Activated CD8-positive, alpha-beta memory T cell treated with anti-CD3 and anti-CD28 coated beads, Interleukin-2, amount 50 U/mL, for 1 hour (primary cell): ENCODE data around the gene LBHD2.

Experiments
- DNase-seq: peaks from one replicate; pipeline ENCODE4 v3.0.0-alpha.2; 2020; ENCODE audit errors: extremely low read depth

LBHD2 gene

DNA sequence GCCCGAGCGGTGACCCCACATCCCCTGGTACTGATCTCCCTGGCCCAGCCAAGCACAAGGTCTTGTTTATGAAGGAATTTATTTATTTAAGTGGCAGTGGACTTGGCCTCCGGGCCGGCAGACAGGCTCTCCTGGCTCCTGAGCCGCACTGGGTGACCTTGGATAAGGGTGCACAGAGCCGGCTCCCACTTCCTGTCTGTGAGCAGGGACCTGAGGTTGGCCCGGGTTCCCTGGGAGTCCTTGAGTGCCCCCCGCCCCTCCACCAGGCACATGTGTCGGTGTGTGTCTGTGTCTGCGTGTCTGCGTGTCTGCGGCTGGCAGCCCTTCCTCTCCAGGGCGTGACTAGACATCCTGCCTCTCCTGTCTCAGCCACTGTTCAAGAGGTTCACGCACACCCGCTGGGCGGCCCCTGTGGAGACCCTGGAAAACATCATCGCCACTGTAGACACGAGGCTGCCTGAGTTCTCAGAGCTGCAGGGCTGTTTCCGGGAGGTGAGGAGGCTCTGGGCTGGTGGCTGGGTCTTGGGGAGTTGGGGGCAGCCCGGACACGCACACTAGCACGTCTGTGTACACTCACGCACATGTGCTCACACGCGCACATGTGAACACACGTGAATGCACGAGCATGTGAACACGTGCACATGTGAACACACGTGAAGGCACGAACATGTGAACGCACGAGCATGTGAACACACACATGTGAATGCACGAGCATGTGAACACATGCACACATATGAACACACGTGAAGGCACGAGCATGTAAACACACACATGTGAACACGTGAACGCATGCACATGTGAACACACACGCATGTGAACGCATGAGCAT, 48.6 kb downstream of the LBHD2 start:
- DNase-seq = no peak

DNA sequence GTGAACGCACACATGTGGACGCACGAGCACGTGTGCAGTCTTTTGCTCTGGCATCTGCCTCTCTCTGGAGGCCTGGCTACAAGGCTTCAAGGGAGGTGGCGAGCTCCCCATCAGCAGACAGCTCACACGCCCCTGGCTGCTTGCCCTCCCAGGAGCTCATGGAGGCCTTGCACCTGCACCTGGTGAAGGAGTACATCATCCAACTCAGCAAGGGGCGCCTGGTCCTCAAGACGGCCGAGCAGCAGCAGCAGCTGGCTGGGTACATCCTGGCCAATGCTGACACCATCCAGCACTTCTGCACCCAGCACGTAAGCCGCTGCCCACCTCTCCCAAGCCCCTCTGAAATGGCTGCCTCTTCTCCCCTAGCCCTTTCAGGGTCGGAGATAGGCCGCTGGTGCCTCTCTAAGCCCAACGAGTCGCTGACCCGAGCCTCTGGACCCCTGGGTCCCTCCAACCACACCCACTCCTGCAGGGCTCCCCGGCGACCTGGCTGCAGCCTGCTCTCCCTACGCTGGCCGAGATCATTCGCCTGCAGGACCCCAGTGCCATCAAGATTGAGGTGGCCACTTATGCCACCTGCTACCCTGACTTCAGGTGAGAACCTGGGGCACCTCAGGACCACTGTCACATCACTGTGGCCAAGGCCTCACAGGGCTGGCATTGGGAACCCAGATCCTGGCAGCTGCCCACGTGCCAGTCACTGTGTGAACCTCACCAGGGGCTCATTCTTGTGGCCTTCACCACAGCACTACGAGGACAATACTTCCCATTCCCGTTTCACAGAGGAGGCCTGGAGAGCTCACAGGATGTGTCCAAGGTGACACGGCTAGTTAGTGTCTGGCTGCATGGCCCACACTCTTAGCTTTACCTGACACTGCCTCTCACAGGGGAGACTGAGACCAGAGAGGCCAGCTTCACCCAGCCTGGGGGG, 49.5 kb downstream of the LBHD2 start:
- DNase-seq = no peak

DNA sequence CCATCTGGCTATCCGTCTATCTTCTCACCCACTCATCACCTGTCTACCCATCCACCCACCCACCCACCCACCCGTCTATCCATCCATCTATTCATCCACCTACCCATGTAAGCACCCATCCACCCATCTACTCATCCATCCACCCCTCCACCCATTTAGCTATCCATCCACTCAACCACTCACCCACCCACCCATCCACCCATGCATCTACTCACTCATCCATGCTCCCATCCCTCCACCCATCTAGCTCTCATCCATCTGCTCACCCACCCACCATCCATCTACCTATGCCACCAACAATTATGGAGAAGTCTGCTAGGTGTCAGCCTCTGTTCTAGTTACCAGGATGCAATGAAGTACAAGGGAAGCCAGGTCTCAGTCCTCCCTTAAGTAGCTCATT, 50.4 kb downstream of the LBHD2 start:
- DNase-seq = no peak

DNA sequence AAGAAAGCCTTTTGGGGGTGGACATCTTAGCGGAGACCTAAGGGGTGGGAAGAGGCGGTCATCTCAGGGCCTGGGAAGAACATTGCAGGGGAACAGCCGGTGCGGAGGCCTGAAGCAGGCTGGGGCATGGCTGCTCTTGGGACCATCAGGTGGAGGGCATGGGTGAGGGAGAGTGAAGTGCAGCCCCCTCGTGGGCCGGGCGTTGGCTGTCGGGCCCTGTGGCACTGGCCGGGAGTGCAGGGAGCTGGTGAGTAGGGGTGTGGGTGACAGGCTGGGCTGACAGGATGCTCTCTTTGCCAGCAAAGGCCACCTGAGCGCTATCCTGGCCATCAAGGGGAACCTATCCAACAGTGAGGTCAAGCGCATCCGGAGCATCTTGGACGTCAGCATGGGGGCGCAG, 50.9 kb downstream of the LBHD2 start:
- DNase-seq = no peak

GRCh38 chr14:103135333-103136260, 51.6 kb downstream of the LBHD2 start:
- no peak for DNase-seq

GRCh38 chr14:103136388-103137271, 52.6 kb downstream of the LBHD2 start:
- DNase-seq = no peak

DNA sequence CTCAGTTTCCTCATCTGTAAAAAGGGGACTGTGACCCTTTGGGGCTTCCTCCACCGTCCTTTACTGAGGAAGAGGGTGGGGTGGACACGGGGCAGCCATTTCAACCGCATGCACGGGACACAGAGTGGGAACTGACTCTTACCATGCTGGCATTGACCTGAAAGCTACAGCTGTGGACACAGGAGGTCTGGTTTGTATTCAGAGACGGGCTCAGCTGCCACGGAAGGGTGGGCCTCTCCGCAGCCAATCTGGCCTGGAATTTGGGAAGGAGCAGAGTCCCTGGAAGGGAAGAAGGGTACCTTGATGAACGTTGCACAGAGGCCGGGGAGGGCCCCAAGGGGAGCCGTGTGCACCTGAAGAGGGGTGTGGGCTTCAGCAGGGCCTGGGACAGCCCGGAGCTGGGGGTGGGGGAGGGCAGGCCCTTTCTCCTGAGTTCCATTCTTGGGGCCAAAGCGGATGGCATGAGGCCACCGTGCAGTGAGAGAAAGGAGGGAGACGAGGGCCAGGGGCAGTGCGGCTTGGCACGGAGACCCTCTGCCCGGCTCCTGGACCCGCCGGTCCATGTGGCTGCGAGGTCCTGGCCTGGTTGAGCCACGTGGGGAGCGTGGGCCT, 53.8 kb downstream of the LBHD2 start:
- no peak for DNase-seq

DNA sequence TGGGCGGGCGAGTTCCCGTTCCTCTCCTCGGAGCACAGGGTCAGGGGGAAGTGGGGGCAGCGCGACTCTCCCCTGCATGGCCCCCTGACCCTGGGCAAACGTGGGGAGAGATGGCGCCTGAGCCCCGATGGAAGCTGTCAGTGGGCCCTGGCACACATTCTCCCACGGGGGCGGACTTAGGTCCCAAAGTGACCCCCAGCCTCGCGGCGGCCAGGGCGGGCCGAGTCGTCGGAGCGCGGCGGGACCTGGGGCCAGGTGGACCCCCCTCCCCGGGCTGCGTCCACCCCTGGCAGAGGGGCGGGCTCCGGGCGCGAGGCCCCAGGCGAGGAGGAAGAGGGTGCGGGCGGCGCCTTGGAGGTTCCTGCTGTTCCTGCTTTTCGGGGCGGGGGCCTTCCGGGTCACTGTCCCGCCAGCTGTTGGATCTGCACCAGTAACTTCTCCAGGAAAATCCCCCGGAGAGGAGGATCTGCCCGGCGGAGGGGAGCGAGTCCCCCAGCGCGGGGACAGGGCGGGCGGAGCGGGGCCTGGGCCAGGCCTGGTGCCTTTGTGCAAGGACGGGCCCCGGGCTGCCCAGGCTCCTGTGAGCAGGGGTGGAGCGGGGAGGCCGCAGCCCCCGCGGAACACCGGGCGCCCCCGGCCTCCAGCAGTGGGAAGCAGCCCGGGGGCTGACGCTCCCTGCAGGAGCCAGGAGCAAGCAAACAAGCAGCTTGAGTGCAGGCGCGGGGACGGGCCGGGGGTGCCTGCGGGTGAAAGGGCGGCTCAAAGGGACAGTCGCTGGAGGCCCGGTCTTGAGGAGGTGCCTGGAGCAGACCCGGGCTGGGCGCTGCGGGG, 54.5 kb downstream of the LBHD2 start:
- no peak for DNase-seq

DNA sequence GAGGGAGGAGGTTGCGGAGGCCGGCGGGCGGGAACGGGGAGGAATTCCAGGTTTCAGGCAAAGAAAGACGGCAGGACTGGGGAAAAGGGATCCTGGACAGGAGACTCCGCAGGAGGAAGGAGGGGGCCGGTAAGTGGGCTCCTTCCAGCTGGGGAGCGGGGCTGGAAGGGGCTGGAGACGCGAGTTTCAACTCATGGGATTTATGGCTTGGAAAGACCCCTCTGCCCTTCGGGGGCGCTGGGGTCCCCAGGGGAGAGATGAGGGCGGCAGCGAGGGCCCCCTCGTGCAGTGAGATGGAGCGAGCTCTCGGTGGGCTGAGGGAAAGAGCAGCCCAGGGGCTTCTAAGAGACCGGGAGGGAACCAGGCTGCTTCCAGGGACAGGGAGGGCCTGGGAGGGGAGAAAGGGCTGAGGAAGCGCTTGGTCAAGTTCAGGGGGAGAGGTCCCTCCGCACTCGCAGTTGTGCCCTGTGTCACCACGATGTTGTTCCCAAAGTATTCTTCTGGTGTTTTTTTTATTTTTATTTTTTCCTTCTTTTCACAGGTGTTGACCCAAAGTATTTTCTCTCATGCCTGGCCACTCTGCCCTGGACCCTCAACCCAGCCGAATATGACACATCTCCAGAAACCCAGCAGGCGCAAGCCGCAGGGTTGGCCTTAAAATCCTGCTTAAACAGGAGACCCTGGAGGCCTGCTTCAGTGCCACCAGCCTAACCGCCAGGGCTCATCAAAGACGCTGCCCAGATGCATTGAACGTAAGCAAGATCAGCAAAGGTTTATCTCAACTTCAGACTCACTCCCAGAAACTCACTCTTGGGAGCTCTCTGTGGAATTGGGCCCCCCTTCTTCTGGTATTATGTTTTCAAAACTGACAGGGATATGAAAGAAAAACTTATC, 55.4 kb downstream of the LBHD2 start:
- no peak for DNase-seq
